Fibroblast of lung (primary cell): ENCODE measurements around the gene PTCRA.

Experiments used
- EZH2 ChIP-seq: IDR thresholded peaks from 2 replicates; pipeline ENCODE4 v1.5.1; 2012; ENCODE audit warnings: low read length, control low read depth, mild to moderate bottlenecking; ENCODE audit errors: missing control alignments
- TF ChIP-seq, protein P1 (sequence below), 2 donors: IDR thresholded peaks in 1 of 2; conservative IDR thresholded peaks in 1 of 2; 1 replicate in 1 of 2; 2 replicates in 1 of 2; pipeline ENCODE4 v1.5.1; 2011 to 2012; ENCODE audit warnings: low read length in 2 of 2, control low read depth in 1 of 2, inconsistent platforms in 1 of 2, low read depth in 1 of 2, mild to moderate bottlenecking in 1 of 2

DNA sequence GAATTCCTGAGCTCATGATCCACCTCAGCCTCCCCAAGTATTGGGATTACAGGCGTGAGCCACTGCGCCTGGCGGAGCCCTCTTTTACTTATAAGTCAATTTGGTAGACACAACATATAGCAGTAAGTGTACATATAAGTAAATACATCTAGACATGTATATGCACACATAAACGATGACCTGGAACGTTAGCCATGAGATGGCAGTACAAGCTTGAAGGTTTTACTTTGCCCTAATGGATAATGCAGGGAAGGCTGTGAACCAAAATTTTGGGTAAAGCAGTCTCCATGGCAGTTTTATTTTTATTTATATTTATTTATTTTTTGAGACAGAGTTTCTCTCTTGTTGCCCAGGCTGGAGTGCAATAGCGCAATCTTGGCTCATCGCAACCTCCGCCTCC lies 42.3 kb downstream of the PTCRA start:
- no peak for TF ChIP-seq EZH2
- TF ChIP-seq, protein P1, sequence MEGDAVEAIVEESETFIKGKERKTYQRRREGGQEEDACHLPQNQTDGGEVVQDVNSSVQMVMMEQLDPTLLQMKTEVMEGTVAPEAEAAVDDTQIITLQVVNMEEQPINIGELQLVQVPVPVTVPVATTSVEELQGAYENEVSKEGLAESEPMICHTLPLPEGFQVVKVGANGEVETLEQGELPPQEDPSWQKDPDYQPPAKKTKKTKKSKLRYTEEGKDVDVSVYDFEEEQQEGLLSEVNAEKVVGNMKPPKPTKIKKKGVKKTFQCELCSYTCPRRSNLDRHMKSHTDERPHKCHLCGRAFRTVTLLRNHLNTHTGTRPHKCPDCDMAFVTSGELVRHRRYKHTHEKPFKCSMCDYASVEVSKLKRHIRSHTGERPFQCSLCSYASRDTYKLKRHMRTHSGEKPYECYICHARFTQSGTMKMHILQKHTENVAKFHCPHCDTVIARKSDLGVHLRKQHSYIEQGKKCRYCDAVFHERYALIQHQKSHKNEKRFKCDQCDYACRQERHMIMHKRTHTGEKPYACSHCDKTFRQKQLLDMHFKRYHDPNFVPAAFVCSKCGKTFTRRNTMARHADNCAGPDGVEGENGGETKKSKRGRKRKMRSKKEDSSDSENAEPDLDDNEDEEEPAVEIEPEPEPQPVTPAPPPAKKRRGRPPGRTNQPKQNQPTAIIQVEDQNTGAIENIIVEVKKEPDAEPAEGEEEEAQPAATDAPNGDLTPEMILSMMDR (conservative IDR thresholded peaks at IDR 0.05 in 1 of 2, IDR thresholded peaks at IDR 0.05 in 1 of 2; ENCODE audit: low read depth in 1 of 2, low read length in 2 of 2), result no peak
